Neuronal stem cell (in vitro differentiated cells): ENCODE data around the gene MAPKAP1.
A peak's percentile ranks its signal among the peaks of the same experiment; 100 is the strongest.

Experiments
- DNase-seq: peaks from one replicate; pipeline ENCODE4 v3.0.0-alpha.2; 2013; ENCODE audit warnings: low spot score
- H2AFZ ChIP-seq: one replicate; pipeline ENCODE4 v1.6.1; 2013; ENCODE audit warnings: mild to moderate bottlenecking, low read length, inconsistent platforms
- H2AK5ac ChIP-seq: 2 replicates; pipeline ENCODE4 v1.6.1; 2013; ENCODE audit warnings: low read depth, mild to moderate bottlenecking, inconsistent platforms, low read length, moderate library complexity, mixed read lengths
- H2BK120ac ChIP-seq: 2 replicates; pipeline ENCODE4 v1.6.1; 2013; ENCODE audit warnings: low read depth, mild to moderate bottlenecking, inconsistent platforms, low read length, moderate library complexity, mixed read lengths
- H2BK12ac ChIP-seq: one replicate; pipeline ENCODE4 v1.6.1; 2013; ENCODE audit warnings: low read length, inconsistent platforms
- H2BK15ac ChIP-seq: 2 replicates; pipeline ENCODE4 v1.6.1; 2013; ENCODE audit warnings: mild to moderate bottlenecking, low read length, inconsistent platforms, mixed read lengths
- H2BK5ac ChIP-seq: one replicate; pipeline ENCODE4 v1.6.1; 2013; ENCODE audit warnings: inconsistent platforms, mild to moderate bottlenecking, low read length, moderate library complexity
- H3K14ac ChIP-seq: one replicate; pipeline ENCODE4 v1.6.1; 2013; ENCODE audit warnings: low read length, inconsistent platforms
- H3K18ac ChIP-seq: 2 replicates; pipeline ENCODE4 v1.6.1; 2013; ENCODE audit warnings: low read length, inconsistent platforms
- H3K23ac ChIP-seq: 2 replicates; pipeline ENCODE4 v1.6.1; 2013; ENCODE audit warnings: low read depth, mild to moderate bottlenecking, mixed read lengths, low read length, inconsistent platforms; ENCODE audit not compliant: poor library complexity
- H3K27ac ChIP-seq: replicated peaks from 3 replicates; pipeline ENCODE4 v1.5.1; 2013; ENCODE audit warnings: low read length, inconsistent platforms
- H3K27me3 ChIP-seq, 3 experiments: 2 replicates each; pipeline ENCODE4 v1.6.1; 2013; ENCODE audit warnings: low read length in 3 of 3, mild to moderate bottlenecking in 2 of 3, inconsistent platforms in 1 of 3, low read depth in 1 of 3, mixed read lengths in 1 of 3, moderate library complexity in 1 of 3; ENCODE audit not compliant: control insufficient read depth in 3 of 3, insufficient read depth in 3 of 3
- H3K36me3 ChIP-seq, 2 donors: replicated peaks in 1 of 2; 2 replicates each; pipeline ENCODE4 v1.6.1; 2013; ENCODE audit warnings: low read length in 2 of 2; ENCODE audit not compliant: control insufficient read depth in 2 of 2, insufficient read depth in 2 of 2
- H3K4ac ChIP-seq: 2 replicates; pipeline ENCODE4 v1.6.1; 2013; ENCODE audit warnings: inconsistent platforms, mild to moderate bottlenecking, low read length, moderate library complexity
- H3K4me1 ChIP-seq, 2 donors: 1 replicate in 1 of 2; 2 replicates in 1 of 2; pipeline ENCODE4 v1.6.1; 2013; ENCODE audit warnings: low read length in 2 of 2, low read depth in 1 of 2; ENCODE audit not compliant: control insufficient read depth in 2 of 2, insufficient read depth in 1 of 2
- H3K4me2 ChIP-seq: one replicate; pipeline ENCODE4 v1.6.1; 2013; ENCODE audit warnings: mild to moderate bottlenecking, low read length, inconsistent platforms; ENCODE audit not compliant: insufficient read depth, poor library complexity, severe bottlenecking
- H3K4me3 ChIP-seq, 2 donors: 2 replicates each; pipeline ENCODE4 v1.5.1; 2013; ENCODE audit warnings: low read length in 2 of 2, mild to moderate bottlenecking in 2 of 2, inconsistent platforms in 1 of 2, moderate library complexity in 1 of 2
- H3K79me1 ChIP-seq: one replicate; pipeline ENCODE4 v1.6.1; 2013; ENCODE audit warnings: low read depth, mild to moderate bottlenecking, inconsistent platforms, low read length, moderate library complexity
- H3K9ac ChIP-seq: one replicate; pipeline ENCODE4 v1.6.1; 2013; ENCODE audit warnings: mild to moderate bottlenecking, low read depth, low read length, inconsistent platforms; ENCODE audit not compliant: poor library complexity
- H3K9me3 ChIP-seq, 2 donors: replicated peaks in 1 of 2; 2 replicates each; pipeline versions ENCODE3 to v1.6.1; 2013; ENCODE audit warnings: low read length in 2 of 2, mild to moderate bottlenecking in 2 of 2, inconsistent platforms in 1 of 2, low read depth in 1 of 2, mixed read lengths in 1 of 2, moderate library complexity in 1 of 2; ENCODE audit not compliant: control insufficient read depth in 2 of 2, insufficient read depth in 1 of 2
- H4K8ac ChIP-seq: one replicate; pipeline ENCODE4 v1.6.1; 2013; ENCODE audit warnings: low read depth, mild to moderate bottlenecking, inconsistent platforms, low read length, moderate library complexity
- H4K91ac ChIP-seq: one replicate; pipeline ENCODE4 v1.6.1; 2013; ENCODE audit warnings: low read length, low read depth, mild to moderate bottlenecking, inconsistent platforms; ENCODE audit not compliant: poor library complexity
- WGBS, 2 donors: extraction: QIAGEN DNeasy Blood & Tissue Kit; methylation state at CpG; one replicate each; pipeline ENCODE4 v1.1.7; 2013; ENCODE audit warnings: missing lambda C conversion rate in 2 of 2, mixed read lengths in 1 of 2; ENCODE audit not compliant: insufficient read length in 2 of 2, insufficient replicate concordance in 1 of 2; ENCODE audit errors: extremely low coverage in 2 of 2; 5-methylcytosine and 5-hydroxymethylcytosine counted together

Gene MAPKAP1

GRCh38 chr9:125398243-125398642 lies 308.8 kb downstream of the MAPKAP1 start:
- H3K27me3 ChIP-seq = no peaks in the 10 kb centered on the region
- H3K4me3 ChIP-seq = no peak overlapping the region
- H2AK5ac ChIP-seq = no peak overlapping the region
- no peaks in the 10 kb centered on the region for H3K9me3 ChIP-seq
- no peaks in the 10 kb centered on the region for H3K36me3 ChIP-seq
- H2AFZ ChIP-seq = no peak overlapping the region
- H3K9ac ChIP-seq = no peak overlapping the region
- no peak overlapping the region for H2BK12ac ChIP-seq
- H3K27ac ChIP-seq = no peak overlapping the region
- H2BK120ac ChIP-seq = no peak overlapping the region
- H2BK5ac ChIP-seq = no peak overlapping the region
- no peak overlapping the region for H3K4me2 ChIP-seq
- no peak overlapping the region for H3K14ac ChIP-seq
- H3K18ac ChIP-seq = no peak overlapping the region
- DNase-seq = no peak
- no peaks in the 10 kb centered on the region for H3K4me1 ChIP-seq
- no peak overlapping the region for H4K91ac ChIP-seq
- H2BK15ac ChIP-seq = no peak overlapping the region
- H3K79me1 ChIP-seq = no peaks in the 10 kb centered on the region
- no peak overlapping the region for H4K8ac ChIP-seq
- no peak overlapping the region for H3K23ac ChIP-seq
- no CpG with 5 or more reads among the region's 1 CpG for WGBS, 2 donors
- H3K4ac ChIP-seq = no peak overlapping the region

GRCh38 chr9:125397736-125398135 lies 309.3 kb downstream of the MAPKAP1 start:
- no CpG with 5 or more reads among the region's 11 CpGs for WGBS, 2 donors
- Histone ChIP-seq H2AK5ac (no peak overlapping the region), H3K36me3 (no peaks in the 10 kb centered on the region), H3K18ac (no peak overlapping the region), H3K27me3 (no peaks in the 10 kb centered on the region), H3K14ac (no peak overlapping the region), H3K4ac (no peak overlapping the region), H3K27ac (no peak overlapping the region), H3K9ac (no peak overlapping the region), H2BK5ac (no peak overlapping the region), H2BK120ac (no peak overlapping the region), H2BK15ac (no peak overlapping the region), H2AFZ (no peak overlapping the region), H3K4me3 (no peak overlapping the region), H4K8ac (no peak overlapping the region), H3K79me1 (no peaks in the 10 kb centered on the region), H3K4me2 (no peak overlapping the region), H4K91ac (no peak overlapping the region), H3K4me1 (no peaks in the 10 kb centered on the region), H3K9me3 (no peaks in the 10 kb centered on the region), H3K23ac (no peak overlapping the region), H2BK12ac (no peak overlapping the region)
- DNase-seq = no peak

GRCh38 chr9:125396799-125397198 lies 310.2 kb downstream of the MAPKAP1 start:
- H3K79me1 ChIP-seq = no peaks in the 10 kb centered on the region
- H2BK12ac ChIP-seq = no peak overlapping the region
- H2AFZ ChIP-seq = no peak overlapping the region
- no peak overlapping the region for H3K14ac ChIP-seq
- no CpG with 5 or more reads among the region's 6 CpGs for WGBS, 2 donors
- no peak overlapping the region for H2BK120ac ChIP-seq
- no peak overlapping the region for H3K4ac ChIP-seq
- H3K4me1 ChIP-seq = no peaks in the 10 kb centered on the region
- H3K4me2 ChIP-seq = no peak overlapping the region
- no peak overlapping the region for H3K9ac ChIP-seq
- no peaks in the 10 kb centered on the region for H3K9me3 ChIP-seq
- DNase-seq = no peak
- H4K91ac ChIP-seq = no peak overlapping the region
- no peak overlapping the region for H3K23ac ChIP-seq
- no peak overlapping the region for H3K27ac ChIP-seq
- no peak overlapping the region for H2BK5ac ChIP-seq
- no peak overlapping the region for H3K4me3 ChIP-seq
- H4K8ac ChIP-seq = no peak overlapping the region
- H2BK15ac ChIP-seq = peak overlapping the region; percentile 44
- H3K36me3 ChIP-seq = no peaks in the 10 kb centered on the region
- no peak overlapping the region for H3K18ac ChIP-seq
- no peak overlapping the region for H2AK5ac ChIP-seq
- H3K27me3 ChIP-seq = no peaks in the 10 kb centered on the region

GRCh38 chr9:125393426-125393825 lies 313.6 kb downstream of the MAPKAP1 start:
- no CpG with 5 or more reads among the region's 3 CpGs for WGBS, 2 donors

More at GRCh38 chr9:125393426-125393825, 313.6 kb downstream of the MAPKAP1 start:
- no peak overlapping the region for H2BK15ac ChIP-seq
- no peak overlapping the region for H2AK5ac ChIP-seq
- H3K4me2 ChIP-seq = no peak overlapping the region
- no peaks in the 10 kb centered on the region for H3K27me3 ChIP-seq
- no peak overlapping the region for H3K14ac ChIP-seq
- no peak overlapping the region for H2BK120ac ChIP-seq
- H3K79me1 ChIP-seq = no peaks in the 10 kb centered on the region
- H4K91ac ChIP-seq = no peak overlapping the region
- no peak overlapping the region for H3K4me3 ChIP-seq
- H3K36me3 ChIP-seq = no peaks in the 10 kb centered on the region
- H3K27ac ChIP-seq = no peak overlapping the region
- no peak overlapping the region for H4K8ac ChIP-seq
- no peak overlapping the region for H3K9ac ChIP-seq
- no peak overlapping the region for H3K18ac ChIP-seq
- H3K9me3 ChIP-seq = no peaks in the 10 kb centered on the region
- no peak overlapping the region for H3K4ac ChIP-seq
- H2AFZ ChIP-seq = no peak overlapping the region
- H3K4me1 ChIP-seq = peaks cover 3% of the 10 kb centered on the region in 2 donors
- no peak overlapping the region for H2BK12ac ChIP-seq
- no peak overlapping the region for H3K23ac ChIP-seq
- DNase-seq = no peak
- H2BK5ac ChIP-seq = no peak overlapping the region
